AG09309 (cell line): ENCODE measurements around the gene ARFGAP3.

Experiments
- DNase-seq: peaks from one replicate; pipeline ENCODE4 v3.0.0-alpha.2; 2010; ENCODE audit warnings: low read depth
- H3K4me3 ChIP-seq: 2 replicates; pipeline ENCODE4 v1.5.1; 2011; ENCODE audit warnings: mild to moderate bottlenecking, low read depth, low read length, moderate library complexity; ENCODE audit not compliant: control insufficient read depth
- TF ChIP-seq, protein P1 (sequence below): IDR thresholded peaks from 2 replicates; pipeline ENCODE4 v1.5.1; 2011; ENCODE audit warnings: mild to moderate bottlenecking, low read depth, low read length, inconsistent platforms; ENCODE audit not compliant: insufficient read depth, control insufficient read depth; ENCODE audit errors: missing control alignments

Gene ARFGAP3

DNA sequence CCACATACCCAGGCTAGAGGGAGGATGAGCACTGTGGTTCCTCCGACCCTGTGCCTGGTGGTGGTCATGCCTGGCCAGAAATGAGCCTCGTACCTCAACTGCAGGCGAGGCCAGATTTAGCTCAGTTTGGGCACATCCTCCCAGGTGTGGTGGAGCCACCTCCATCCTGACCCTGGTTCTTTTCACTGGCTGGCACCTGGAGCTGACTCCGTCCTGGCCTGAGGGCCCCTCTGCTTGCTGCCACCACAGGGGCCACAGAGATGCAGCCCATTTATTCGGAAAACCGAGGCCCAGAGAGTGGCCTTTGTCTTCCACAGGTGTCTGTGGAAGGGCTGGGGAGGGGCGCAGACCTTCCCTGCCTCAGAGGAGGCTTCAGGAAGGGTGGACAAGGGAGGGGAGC is 9.0 kb upstream of the ARFGAP3 start:
- DNase-seq: no peak
- H3K4me3 ChIP-seq: no peak overlapping the region
- TF ChIP-seq, protein P1, sequence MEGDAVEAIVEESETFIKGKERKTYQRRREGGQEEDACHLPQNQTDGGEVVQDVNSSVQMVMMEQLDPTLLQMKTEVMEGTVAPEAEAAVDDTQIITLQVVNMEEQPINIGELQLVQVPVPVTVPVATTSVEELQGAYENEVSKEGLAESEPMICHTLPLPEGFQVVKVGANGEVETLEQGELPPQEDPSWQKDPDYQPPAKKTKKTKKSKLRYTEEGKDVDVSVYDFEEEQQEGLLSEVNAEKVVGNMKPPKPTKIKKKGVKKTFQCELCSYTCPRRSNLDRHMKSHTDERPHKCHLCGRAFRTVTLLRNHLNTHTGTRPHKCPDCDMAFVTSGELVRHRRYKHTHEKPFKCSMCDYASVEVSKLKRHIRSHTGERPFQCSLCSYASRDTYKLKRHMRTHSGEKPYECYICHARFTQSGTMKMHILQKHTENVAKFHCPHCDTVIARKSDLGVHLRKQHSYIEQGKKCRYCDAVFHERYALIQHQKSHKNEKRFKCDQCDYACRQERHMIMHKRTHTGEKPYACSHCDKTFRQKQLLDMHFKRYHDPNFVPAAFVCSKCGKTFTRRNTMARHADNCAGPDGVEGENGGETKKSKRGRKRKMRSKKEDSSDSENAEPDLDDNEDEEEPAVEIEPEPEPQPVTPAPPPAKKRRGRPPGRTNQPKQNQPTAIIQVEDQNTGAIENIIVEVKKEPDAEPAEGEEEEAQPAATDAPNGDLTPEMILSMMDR: no peak

DNA sequence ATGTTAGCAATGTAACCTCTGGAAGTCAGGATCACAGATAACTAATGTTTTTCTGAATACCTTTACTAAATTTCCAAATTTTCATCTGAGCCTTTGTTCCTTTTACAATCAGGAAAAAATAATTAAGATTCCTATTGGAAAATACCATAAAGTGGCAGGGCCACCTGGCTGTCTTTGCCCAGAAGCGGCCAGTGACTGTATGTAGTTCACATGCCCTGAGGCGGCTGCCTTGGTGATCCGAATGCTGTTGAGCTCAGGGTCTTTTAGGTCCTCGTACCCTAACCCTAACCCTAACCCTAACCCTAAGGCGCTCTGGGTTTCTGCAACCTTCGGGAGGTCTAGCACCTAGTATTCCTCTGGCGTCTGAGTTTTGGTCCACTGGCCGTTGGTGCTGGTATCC is 8.5 kb upstream of the ARFGAP3 start:
- no peak overlapping the region for H3K4me3 ChIP-seq
- DNase-seq: no peak
- TF ChIP-seq, protein P1: no peak

DNA sequence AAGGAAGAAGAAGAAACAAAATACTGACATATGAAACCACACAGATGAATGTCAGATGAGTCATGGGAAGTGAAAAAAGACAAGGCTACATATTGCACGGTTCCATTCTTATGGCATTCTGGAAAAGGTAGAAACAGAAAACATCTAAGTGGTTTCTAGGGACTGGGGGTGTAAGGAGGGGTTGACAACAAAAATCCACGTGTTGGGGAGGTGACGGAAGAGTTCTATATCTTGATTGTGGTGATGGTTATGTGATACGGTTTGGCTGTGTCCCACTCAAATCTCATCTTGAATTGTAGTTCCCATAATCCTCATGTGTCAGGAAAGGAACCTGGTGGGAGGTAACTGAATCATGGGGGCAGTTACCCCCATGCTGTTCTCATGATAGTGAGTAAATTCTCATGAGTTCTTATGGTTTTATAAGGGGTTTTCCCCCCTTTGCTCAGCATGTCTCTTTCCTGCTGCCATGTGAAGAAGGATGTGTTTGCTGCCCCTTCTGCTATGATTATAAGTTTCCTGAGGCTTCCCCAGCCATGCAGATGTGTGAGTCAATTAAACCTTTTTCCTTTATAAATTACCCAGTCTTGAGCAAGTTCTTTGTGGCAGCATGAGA is 6.4 kb upstream of the ARFGAP3 start:
- peak; percentile 53 for DNase-seq
- no peak overlapping the region for H3K4me3 ChIP-seq
- TF ChIP-seq, protein P1: no peak

DNA sequence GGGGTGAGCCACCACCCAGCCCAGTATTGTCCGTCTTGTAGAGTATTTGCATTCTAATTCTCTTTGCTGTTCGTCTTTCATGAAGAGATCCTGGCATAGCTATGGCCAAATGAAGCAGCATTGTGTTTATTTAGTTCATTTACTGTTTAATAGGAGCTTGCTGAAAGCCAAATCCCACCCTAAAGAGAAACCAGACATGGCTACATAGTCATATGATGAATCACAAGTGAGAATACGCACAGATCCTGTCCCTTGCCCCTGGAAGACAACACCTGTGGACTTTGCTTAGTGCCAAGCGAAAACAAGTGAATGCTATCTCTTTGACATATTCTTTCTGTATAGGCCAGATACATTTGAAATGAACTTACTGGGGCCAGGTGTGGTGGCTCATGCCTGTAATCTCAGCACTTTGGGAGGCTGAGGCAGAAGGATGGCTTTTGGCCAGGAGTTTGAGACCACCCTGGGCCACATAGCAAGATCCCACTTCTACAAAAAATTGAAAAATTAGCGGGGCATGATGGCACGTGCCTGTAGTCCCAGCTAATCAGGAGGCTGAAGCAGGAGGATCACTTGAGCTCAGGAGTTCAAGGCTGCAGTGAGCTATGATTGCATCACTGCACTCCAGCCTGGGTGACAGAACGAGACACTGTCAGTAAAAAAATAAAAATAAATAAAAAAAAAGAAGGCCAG is 5.1 kb upstream of the ARFGAP3 start:
- no peak for DNase-seq
- TF ChIP-seq, protein P1: no peak
- H3K4me3 ChIP-seq: no peak overlapping the region

DNA sequence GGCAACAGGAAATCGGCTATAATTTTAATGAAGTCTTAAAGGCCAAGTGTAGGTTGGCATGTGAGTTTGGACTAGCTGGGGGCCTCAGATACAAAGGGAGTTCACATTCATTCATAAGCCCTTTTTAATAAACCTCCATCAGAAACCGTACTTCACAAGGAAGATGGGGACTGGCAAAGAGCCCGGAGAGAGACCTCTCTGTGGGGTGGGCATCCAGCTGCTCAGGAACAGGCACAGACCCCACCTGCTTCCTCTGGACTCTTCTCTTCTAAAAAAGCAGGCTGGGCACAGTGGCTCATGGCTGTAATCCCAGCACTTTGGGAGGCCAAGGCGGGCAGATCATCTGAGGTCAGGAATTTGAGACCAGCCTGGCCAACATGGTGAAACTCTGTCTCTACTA is 3.9 kb upstream of the ARFGAP3 start:
- no peak overlapping the region for H3K4me3 ChIP-seq
- DNase-seq: no peak
- TF ChIP-seq, protein P1: no peak

DNA sequence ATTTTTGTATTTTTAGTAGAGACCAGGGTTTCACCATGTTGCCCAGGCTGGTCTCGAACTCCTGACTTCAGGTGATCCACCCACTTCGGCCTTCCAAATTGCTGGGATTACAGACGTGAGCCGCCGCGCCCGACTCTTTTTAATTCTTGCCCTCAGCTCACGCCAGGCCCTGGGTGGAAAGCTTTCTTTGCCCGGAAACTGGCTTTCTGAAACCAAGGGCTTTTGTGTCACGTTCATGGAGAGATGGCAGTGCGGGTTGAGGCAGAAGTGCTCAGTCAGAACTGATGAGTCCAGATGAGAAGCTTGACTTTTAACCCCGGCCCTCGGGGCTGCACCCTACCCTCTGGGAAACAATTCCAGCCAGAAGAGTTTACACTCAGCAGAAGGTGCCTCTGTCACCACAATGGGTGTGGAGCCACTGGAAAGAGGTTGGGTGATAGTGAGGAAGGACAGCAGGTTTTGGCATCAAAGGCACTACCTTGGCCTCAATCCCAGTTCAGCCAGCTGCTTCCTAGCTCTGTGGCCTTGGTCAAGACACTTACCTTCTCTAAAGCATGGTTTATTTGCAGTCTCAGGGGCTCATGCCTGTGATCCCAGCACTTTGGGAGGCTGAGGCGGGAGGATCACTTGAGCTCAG is 890 bp upstream of the ARFGAP3 start:
- no peak for DNase-seq
- H3K4me3 ChIP-seq: no peak overlapping the region
- TF ChIP-seq, protein P1: no peak
